Panc1 (cell line): Measurements from ENCODE around the gene ADA. TPM values are rescaled to one million over a fixed set of nuclear protein-coding genes. Genes with fewer than 3 reads are reported as not detected.

Source experiments
- ATAC-seq: fragments of 200-7000 bp; cut with Tn5 transposase; 2 replicates; pipeline ENCODE4 v1.9.1; 2020; ENCODE audit warnings: mild to moderate bottlenecking, moderate library complexity
- BruUV-seq: library from RNA; stranded (reverse); fragments of 400-500 nt; replicated peaks from 2 replicates; lab custom pipeline; 2021; lab: Mats Ljungman, UMichigan
- CTCF ChIA-PET: fragments of 300-600 bp; sonication (Branson Sonifier 250); formaldehyde crosslinking; loops from one replicate; lab custom pipeline; 2022; ENCODE audit warnings: antibody characterized with exemption; lab: Charles Lee
- POLR2A ChIA-PET: fragments of 300-600 bp; sonication (Branson Sonifier 250); formaldehyde crosslinking; loops from one replicate; lab custom pipeline; 2022; ENCODE audit warnings: antibody characterized with exemption; lab: Charles Lee
- DNase-seq: peaks from one replicate; pipeline ENCODE4 v3.0.0-alpha.2; 2010; ENCODE audit warnings: low read depth, low spot score
- H3K27ac ChIP-seq: 2 replicates; pipeline ENCODE4 v1.5.1; 2011; ENCODE audit warnings: mild to moderate bottlenecking, low read length, inconsistent platforms
- H3K27me3 ChIP-seq: fragments of 200-500 bp; sonication (Bioruptor generic); 2 replicates; pipeline ENCODE4 v1.6.0; 2014; ENCODE audit warnings: low read length, inconsistent platforms; ENCODE audit not compliant: control insufficient read depth, insufficient read depth
- H3K36me3 ChIP-seq: fragments of 200-500 bp; sonication (Bioruptor generic); 2 replicates; pipeline ENCODE4 v1.5.1; 2014; ENCODE audit warnings: inconsistent platforms, mild to moderate bottlenecking, low read length, moderate library complexity; ENCODE audit not compliant: control insufficient read depth, insufficient read depth
- H3K4me1 ChIP-seq: 2 replicates; pipeline ENCODE4 v1.5.1; 2011; ENCODE audit warnings: inconsistent platforms, mild to moderate bottlenecking, low read length, moderate library complexity; ENCODE audit not compliant: control insufficient read depth, insufficient read depth
- H3K4me3 ChIP-seq, 2 experiments: 2 replicates each; pipeline ENCODE4 v1.5.1; 2011 to 2012; ENCODE audit warnings: low read depth in 2 of 2, low read length in 2 of 2, mild to moderate bottlenecking in 2 of 2, inconsistent platforms in 1 of 2, moderate library complexity in 1 of 2
- H3K9me3 ChIP-seq: fragments of 200-500 bp; sonication (Bioruptor generic); 2 replicates; pipeline ENCODE4 v1.5.1; 2014; ENCODE audit warnings: low read depth, mild to moderate bottlenecking, inconsistent platforms, low read length, moderate library complexity; ENCODE audit not compliant: control insufficient read depth, insufficient read depth
- POLR2AphosphoS5 ChIP-seq: IDR thresholded peaks from 2 replicates; pipeline ENCODE4 v1.6.1; 2012; ENCODE audit warnings: mild to moderate bottlenecking, low read depth, low read length, moderate library complexity
- SIN3A ChIP-seq: IDR thresholded peaks from 2 replicates; pipeline ENCODE4 v1.6.1; 2012; ENCODE audit warnings: low read depth, mild to moderate bottlenecking, low read length, moderate library complexity, borderline replicate concordance; ENCODE audit not compliant: insufficient read depth
- TCF7L2 ChIP-seq: IDR thresholded peaks from 2 replicates; pipeline ENCODE4 v1.6.1; 2011; ENCODE audit warnings: mild to moderate bottlenecking, low read depth, low read length, inconsistent platforms
- in situ Hi-C: cut with HindIII; loops from 2 replicates; pipeline ENCODE4 v1.10.0; 2016; ENCODE audit warnings: low sequenced_read_pairs, low pct_unique_long_range_greater_than_20kb
- intact Hi-C: fragments of 100-400 bp; cut with micrococcal nuclease; formaldehyde crosslinking; loops from one replicate; pipeline ENCODE4 v1.10.0; 2022; ENCODE audit not compliant: unreplicated experiment
- total RNA-seq: library from RNA; stranded (reverse); gene quantifications from one replicate; pipeline ENCODE4 v1.2.1, GENCODE V29; 2021; ENCODE audit not compliant: unreplicated experiment
- TF ChIP-seq, protein P1 (sequence below): fragments of 450-650 bp; IDR thresholded peaks from 2 replicates; pipeline ENCODE4 v1.5.1; 2017; ENCODE audit warnings: mild to moderate bottlenecking
- TF ChIP-seq, protein P2 (sequence below), 2 experiments: IDR thresholded peaks; 2 replicates each; pipeline ENCODE4 v1.6.1; 2011 to 2012; ENCODE audit warnings: low read depth in 2 of 2, control low read depth in 1 of 2, low read length in 1 of 2, mild to moderate bottlenecking in 1 of 2, moderate library complexity in 1 of 2; ENCODE audit not compliant: insufficient read depth in 1 of 2

The ADA gene
- total RNA-seq, 1 experiment from 2014 or later = 53.8 TPM

DNA sequence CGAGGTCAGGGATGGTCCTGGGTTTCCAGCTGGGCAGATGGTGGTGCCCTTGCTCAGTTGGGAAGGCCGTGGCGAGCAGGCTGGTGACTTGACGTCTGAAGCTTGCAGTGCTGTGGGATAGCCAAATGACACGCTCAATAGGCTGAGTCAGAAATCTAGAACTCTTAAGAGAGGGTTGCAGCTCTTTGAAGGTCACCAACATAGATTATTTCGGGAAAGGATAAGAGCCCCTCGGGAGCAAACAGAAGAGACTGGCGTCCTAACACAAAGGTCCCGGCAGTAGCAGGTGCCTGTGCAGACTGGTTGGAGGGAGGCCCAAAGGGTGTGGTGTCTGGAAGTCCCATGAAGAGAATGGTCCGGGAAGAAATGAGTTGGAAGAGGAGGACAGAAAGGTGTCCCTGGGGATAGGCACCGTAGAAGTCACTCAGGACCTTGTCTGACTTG is 50.7 kb downstream of the ADA start:
- Histone ChIP-seq H3K4me3 (no peak overlapping the region), H3K9me3 (no peaks in the 10 kb centered on the region), H3K36me3 (no peaks in the 10 kb centered on the region), H3K4me1 (peaks cover 18% of the 10 kb centered on the region), H3K27me3 (no peaks in the 10 kb centered on the region), H3K27ac (peak overlapping the region; percentile 29)
- in situ Hi-C loops = no loop called here
- ChIA-PET POLR2A (interaction anchor here (1.0 kb wide), 1 partner anchor 40 kb away, joined by 9 read pairs; no protein-coding TSS in a partner anchor), CTCF (no interaction called here)
- DNase-seq (no peak), ATAC-seq (no peak)
- TF ChIP-seq SIN3A (no peak), POLR2AphosphoS5 (no peak), TCF7L2 (no peak)
- TF ChIP-seq, protein P1, sequence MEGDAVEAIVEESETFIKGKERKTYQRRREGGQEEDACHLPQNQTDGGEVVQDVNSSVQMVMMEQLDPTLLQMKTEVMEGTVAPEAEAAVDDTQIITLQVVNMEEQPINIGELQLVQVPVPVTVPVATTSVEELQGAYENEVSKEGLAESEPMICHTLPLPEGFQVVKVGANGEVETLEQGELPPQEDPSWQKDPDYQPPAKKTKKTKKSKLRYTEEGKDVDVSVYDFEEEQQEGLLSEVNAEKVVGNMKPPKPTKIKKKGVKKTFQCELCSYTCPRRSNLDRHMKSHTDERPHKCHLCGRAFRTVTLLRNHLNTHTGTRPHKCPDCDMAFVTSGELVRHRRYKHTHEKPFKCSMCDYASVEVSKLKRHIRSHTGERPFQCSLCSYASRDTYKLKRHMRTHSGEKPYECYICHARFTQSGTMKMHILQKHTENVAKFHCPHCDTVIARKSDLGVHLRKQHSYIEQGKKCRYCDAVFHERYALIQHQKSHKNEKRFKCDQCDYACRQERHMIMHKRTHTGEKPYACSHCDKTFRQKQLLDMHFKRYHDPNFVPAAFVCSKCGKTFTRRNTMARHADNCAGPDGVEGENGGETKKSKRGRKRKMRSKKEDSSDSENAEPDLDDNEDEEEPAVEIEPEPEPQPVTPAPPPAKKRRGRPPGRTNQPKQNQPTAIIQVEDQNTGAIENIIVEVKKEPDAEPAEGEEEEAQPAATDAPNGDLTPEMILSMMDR = no peak
- TF ChIP-seq, protein P2, sequence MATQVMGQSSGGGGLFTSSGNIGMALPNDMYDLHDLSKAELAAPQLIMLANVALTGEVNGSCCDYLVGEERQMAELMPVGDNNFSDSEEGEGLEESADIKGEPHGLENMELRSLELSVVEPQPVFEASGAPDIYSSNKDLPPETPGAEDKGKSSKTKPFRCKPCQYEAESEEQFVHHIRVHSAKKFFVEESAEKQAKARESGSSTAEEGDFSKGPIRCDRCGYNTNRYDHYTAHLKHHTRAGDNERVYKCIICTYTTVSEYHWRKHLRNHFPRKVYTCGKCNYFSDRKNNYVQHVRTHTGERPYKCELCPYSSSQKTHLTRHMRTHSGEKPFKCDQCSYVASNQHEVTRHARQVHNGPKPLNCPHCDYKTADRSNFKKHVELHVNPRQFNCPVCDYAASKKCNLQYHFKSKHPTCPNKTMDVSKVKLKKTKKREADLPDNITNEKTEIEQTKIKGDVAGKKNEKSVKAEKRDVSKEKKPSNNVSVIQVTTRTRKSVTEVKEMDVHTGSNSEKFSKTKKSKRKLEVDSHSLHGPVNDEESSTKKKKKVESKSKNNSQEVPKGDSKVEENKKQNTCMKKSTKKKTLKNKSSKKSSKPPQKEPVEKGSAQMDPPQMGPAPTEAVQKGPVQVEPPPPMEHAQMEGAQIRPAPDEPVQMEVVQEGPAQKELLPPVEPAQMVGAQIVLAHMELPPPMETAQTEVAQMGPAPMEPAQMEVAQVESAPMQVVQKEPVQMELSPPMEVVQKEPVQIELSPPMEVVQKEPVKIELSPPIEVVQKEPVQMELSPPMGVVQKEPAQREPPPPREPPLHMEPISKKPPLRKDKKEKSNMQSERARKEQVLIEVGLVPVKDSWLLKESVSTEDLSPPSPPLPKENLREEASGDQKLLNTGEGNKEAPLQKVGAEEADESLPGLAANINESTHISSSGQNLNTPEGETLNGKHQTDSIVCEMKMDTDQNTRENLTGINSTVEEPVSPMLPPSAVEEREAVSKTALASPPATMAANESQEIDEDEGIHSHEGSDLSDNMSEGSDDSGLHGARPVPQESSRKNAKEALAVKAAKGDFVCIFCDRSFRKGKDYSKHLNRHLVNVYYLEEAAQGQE (IDR thresholded peaks at IDR 0.05; ENCODE audit: insufficient read depth in 1 of 2, low read depth in 2 of 2, low read length in 1 of 2) = no peak
- intact Hi-C loops = loop anchor here (5.0 to 10.0 kb wide), 3 partner anchors 66 to 386 kb away; partner anchors contain the start of gene OSER1
- no TSS peak for BruUV-seq

DNA sequence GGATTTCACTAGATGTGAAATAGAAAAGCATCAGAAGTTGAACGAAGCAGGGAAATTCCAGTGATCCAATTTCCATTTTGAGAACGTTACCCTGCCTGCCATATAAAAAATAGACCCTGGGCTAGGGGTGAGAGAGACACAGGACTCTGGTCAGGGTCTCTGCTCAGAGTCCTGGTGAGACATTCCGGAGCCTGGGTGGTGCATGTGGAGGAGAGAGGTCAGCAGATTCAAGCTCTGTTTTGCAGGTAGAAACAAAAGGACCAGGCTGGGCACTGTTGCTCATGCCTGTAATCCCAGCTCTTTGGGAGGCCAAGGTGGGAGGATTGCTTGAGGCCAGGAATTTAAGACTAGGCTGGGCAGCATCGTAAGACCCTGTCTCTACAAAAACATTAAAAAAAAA is 51.2 kb downstream of the ADA start:
- no peak for TF ChIP-seq POLR2AphosphoS5
- TF ChIP-seq SIN3A = no peak
- no peak for TF ChIP-seq TCF7L2
- TF ChIP-seq, protein P2 (IDR thresholded peaks at IDR 0.05; ENCODE audit: insufficient read depth in 1 of 2, low read depth in 2 of 2, low read length in 1 of 2) = no peak
- TF ChIP-seq, protein P1 = no peak
- Histone ChIP-seq H3K4me1 (peaks cover 21% of the 10 kb centered on the region), H3K9me3 (no peaks in the 10 kb centered on the region), H3K27me3 (no peaks in the 10 kb centered on the region), H3K27ac (peak overlapping the region; percentile 60; the same call in 1 of the 2 replicates), H3K4me3 (no peak overlapping the region), H3K36me3 (no peaks in the 10 kb centered on the region)
- in situ Hi-C loops = no loop called here
- ChIA-PET CTCF (no interaction called here), POLR2A (interaction anchor here (1.0 kb wide), 1 partner anchor 40 kb away, joined by 9 read pairs; no protein-coding TSS in a partner anchor)
- intact Hi-C loops = loop anchor here (5.0 to 10.0 kb wide), 3 partner anchors 66 to 386 kb away; partner anchors contain the start of gene OSER1
- no peak for ATAC-seq
- no TSS peak for BruUV-seq
- DNase-seq = no peak
